ENCODE measurements around the gene RBM26. TPM values are rescaled to one million over a fixed set of nuclear protein-coding genes. Genes with fewer than 3 reads are reported as not detected.

RBM26 gene
- total RNA-seq, 1 experiment from 2014 or later: 60.4 TPM

- no peak for TF ChIP-seq CTCF (IDR thresholded peaks at IDR 0.05; ENCODE audit: insufficient read depth in 1 of 2, low read depth in 1 of 2, low read length in 1 of 2, severe bottlenecking in 1 of 2, unreplicated experiment in 1 of 2)
These were observed 133.0 kb downstream of the RBM26 start for GRCh38 chr13:79273045-79273444.

DNA sequence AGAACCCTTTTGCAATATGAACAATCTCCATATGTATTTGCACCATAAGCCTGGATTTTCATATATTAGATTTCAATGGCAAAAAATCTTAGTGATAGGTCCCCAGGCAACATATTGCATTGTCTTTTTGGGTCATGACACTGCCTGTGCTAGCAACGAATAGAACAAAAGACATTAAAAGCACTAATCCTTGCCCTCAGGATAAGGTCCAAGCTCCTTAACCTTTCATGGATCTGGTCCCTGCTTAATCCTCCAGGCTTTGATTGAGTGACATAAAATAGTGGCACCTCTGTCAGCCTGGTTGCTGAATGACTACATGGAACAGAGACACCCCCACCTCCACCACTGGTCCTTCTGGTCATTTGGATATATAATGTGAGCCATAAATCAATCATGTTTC is 134.4 kb downstream of the RBM26 start:
- H3K36me3 ChIP-seq (ENCODE audit: control insufficient read depth, insufficient read depth, low read length): no peaks in the 10 kb centered on the region
- H3K9me3 ChIP-seq: no peaks in the 10 kb centered on the region
- no peak overlapping the region for H3K27ac Mint-ChIP-seq (ENCODE audit: unreplicated experiment)
- H3K27me3 Mint-ChIP-seq (ENCODE audit: insufficient read depth, unreplicated experiment): peaks cover 11% of the 10 kb centered on the region
- no peak for DNase-seq
- no peak overlapping the region for H3K4me3 ChIP-seq (ENCODE audit: low read depth, low read length)
- CTCF ChIA-PET: no interaction called here
- intact Hi-C loops (cut with micrococcal nuclease; ENCODE audit: unreplicated experiment): no loop called here
- no peak for TF ChIP-seq CTCF (IDR thresholded peaks at IDR 0.05; ENCODE audit: insufficient read depth in 1 of 2, low read depth in 1 of 2, low read length in 1 of 2, severe bottlenecking in 1 of 2, unreplicated experiment in 1 of 2)
- no TSS peak for BruUV-seq (replicated peaks)
- no peaks in the 10 kb centered on the region for H3K4me1 Mint-ChIP-seq (ENCODE audit: low read depth, unreplicated experiment)
- no peaks in the 10 kb centered on the region for H3K27me3 ChIP-seq (replicated peaks; ENCODE audit: control insufficient read depth, insufficient read depth, low read length)
- no peak overlapping the region for H3K4me3 Mint-ChIP-seq (ENCODE audit: unreplicated experiment)
- H3K9me3 Mint-ChIP-seq (ENCODE audit: unreplicated experiment): peaks cover 20% of the 10 kb centered on the region
- no peaks in the 10 kb centered on the region; the same call in 1 of the 2 replicates for H3K4me1 ChIP-seq
- POLR2A ChIA-PET: no interaction called here
- H3K36me3 Mint-ChIP-seq (ENCODE audit: insufficient read depth, unreplicated experiment): no peaks in the 10 kb centered on the region

More at GRCh38 chr13:79273045-79273444, 133.0 kb downstream of the RBM26 start:
- Mint-ChIP-seq H3K36me3 (ENCODE audit: insufficient read depth, unreplicated experiment) (no peaks in the 10 kb centered on the region), H3K27me3 (ENCODE audit: insufficient read depth, unreplicated experiment) (peaks cover 11% of the 10 kb centered on the region), H3K27ac (ENCODE audit: unreplicated experiment) (no peak overlapping the region), H3K9me3 (ENCODE audit: unreplicated experiment) (peaks cover 15% of the 10 kb centered on the region), H3K4me3 (ENCODE audit: unreplicated experiment) (no peak overlapping the region), H3K4me1 (ENCODE audit: low read depth, unreplicated experiment) (no peaks in the 10 kb centered on the region)
- Histone ChIP-seq H3K4me3 (ENCODE audit: low read depth, low read length) (no peak overlapping the region), H3K36me3 (ENCODE audit: control insufficient read depth, insufficient read depth, low read length) (no peaks in the 10 kb centered on the region), H3K9me3 (no peaks in the 10 kb centered on the region), H3K4me1 (no peaks in the 10 kb centered on the region; the same call in 1 of the 2 replicates), H3K27me3 (replicated peaks; ENCODE audit: control insufficient read depth, insufficient read depth, low read length) (no peaks in the 10 kb centered on the region)
- CTCF ChIA-PET: no interaction called here
- DNase-seq: no peak
- intact Hi-C loops (cut with micrococcal nuclease; ENCODE audit: unreplicated experiment): no loop called here
- POLR2A ChIA-PET: no interaction called here
- BruUV-seq (replicated peaks): no TSS peak

DNA sequence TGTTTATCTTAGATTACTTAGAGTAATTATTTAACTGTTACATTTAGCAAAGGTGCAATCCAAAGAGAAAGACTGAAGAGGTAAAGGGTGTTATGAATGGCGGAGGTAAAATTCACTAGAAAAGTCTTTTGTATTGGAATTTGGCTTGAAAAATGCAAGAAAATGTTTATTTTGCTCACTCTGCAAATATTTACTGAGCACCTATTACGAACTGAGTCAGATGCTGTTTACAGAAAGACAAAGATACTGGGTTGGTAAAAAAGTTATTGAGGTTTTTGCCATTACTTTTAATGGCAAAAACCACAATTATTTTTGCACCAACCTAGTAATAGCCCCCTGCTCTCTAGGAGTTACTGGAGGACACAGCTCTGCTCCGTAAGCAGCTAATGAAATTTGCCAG is 135.2 kb downstream of the RBM26 start:
- H3K9me3 Mint-ChIP-seq (ENCODE audit: unreplicated experiment): peaks cover 20% of the 10 kb centered on the region
- Histone ChIP-seq H3K27me3 (replicated peaks; ENCODE audit: control insufficient read depth, insufficient read depth, low read length) (no peaks in the 10 kb centered on the region), H3K4me3 (ENCODE audit: low read depth, low read length) (no peak overlapping the region), H3K4me1 (no peaks in the 10 kb centered on the region; the same call in 1 of the 2 replicates), H3K36me3 (ENCODE audit: control insufficient read depth, insufficient read depth, low read length) (no peaks in the 10 kb centered on the region), H3K9me3 (no peaks in the 10 kb centered on the region)
- no peaks in the 10 kb centered on the region for H3K36me3 Mint-ChIP-seq (ENCODE audit: insufficient read depth, unreplicated experiment)
- no peak overlapping the region for H3K4me3 Mint-ChIP-seq (ENCODE audit: unreplicated experiment)
- no peaks in the 10 kb centered on the region for H3K4me1 Mint-ChIP-seq (ENCODE audit: low read depth, unreplicated experiment)
- TF ChIP-seq CTCF (IDR thresholded peaks at IDR 0.05; ENCODE audit: insufficient read depth in 1 of 2, low read depth in 1 of 2, low read length in 1 of 2, severe bottlenecking in 1 of 2, unreplicated experiment in 1 of 2): no peak
- H3K27ac Mint-ChIP-seq (ENCODE audit: unreplicated experiment): no peak overlapping the region
- BruUV-seq (replicated peaks): no TSS peak
- no peak for DNase-seq
- intact Hi-C loops (cut with micrococcal nuclease; ENCODE audit: unreplicated experiment): no loop called here
- ChIA-PET CTCF (no interaction called here), POLR2A (no interaction called here)
- peaks cover 11% of the 10 kb centered on the region for H3K27me3 Mint-ChIP-seq (ENCODE audit: insufficient read depth, unreplicated experiment)

Other genes with a start within 250 kb of the RBM26 start
- 53.3 and 61.2 TPM in 2 replicates for gene NDFIP2, start 74.9 kb upstream of the RBM26 start, total RNA-seq (2022)

Data from Caco-2 (cell line).